ENCODE results near the gene RYR3.

DNA sequence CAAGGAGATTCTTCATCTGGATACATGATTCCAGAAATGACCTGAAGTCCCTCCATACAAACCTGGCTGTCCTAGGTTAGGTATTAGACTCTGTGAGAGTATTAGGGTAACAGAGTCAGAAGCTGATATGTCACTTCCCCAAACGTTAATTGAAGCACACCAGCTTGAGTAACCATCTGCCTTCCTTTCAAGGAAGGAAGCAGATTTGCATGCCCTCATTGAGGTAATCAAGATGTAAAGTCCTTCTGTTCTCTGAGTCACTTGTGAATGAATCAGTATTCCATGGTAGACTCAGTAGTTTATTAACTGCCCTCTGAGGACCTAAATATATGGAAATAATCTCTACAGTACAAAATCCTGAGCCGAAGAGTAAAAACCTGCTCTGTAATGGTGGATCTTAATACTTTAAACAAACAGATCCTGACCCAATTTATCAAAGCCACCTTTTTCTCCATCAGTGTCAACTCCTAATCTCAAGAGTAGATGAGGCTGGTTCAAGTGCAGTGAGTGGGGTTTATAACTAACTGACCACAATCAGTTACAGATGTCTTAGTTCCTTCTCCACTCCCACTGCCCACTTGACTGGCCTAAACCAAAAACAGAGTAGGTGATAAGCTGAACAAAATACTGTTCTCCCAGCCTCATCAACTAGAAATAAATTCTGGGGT, 411.4 kb downstream of the RYR3 start:
- TF ChIP-seq, protein P1, sequence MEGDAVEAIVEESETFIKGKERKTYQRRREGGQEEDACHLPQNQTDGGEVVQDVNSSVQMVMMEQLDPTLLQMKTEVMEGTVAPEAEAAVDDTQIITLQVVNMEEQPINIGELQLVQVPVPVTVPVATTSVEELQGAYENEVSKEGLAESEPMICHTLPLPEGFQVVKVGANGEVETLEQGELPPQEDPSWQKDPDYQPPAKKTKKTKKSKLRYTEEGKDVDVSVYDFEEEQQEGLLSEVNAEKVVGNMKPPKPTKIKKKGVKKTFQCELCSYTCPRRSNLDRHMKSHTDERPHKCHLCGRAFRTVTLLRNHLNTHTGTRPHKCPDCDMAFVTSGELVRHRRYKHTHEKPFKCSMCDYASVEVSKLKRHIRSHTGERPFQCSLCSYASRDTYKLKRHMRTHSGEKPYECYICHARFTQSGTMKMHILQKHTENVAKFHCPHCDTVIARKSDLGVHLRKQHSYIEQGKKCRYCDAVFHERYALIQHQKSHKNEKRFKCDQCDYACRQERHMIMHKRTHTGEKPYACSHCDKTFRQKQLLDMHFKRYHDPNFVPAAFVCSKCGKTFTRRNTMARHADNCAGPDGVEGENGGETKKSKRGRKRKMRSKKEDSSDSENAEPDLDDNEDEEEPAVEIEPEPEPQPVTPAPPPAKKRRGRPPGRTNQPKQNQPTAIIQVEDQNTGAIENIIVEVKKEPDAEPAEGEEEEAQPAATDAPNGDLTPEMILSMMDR (IDR thresholded peaks at IDR 0.05; ENCODE audit: low read length), result no peak
- no peak for TF ChIP-seq EZH2 (optimal IDR thresholded peaks at IDR 0.05; ENCODE audit: low read depth, low read length)
